Activated CD8-positive, alpha-beta memory T cell treated with anti-CD3 and anti-CD28 coated beads, Interleukin-2, amount 50 U/mL, for 24 hours (primary cell): ENCODE data around the gene DUSP28.

ENCODE experiments used
- DNase-seq: peaks from one replicate; pipeline ENCODE4 v3.0.0-alpha.2; 2020; ENCODE audit errors: extremely low read depth

The DUSP28 gene

DNA sequence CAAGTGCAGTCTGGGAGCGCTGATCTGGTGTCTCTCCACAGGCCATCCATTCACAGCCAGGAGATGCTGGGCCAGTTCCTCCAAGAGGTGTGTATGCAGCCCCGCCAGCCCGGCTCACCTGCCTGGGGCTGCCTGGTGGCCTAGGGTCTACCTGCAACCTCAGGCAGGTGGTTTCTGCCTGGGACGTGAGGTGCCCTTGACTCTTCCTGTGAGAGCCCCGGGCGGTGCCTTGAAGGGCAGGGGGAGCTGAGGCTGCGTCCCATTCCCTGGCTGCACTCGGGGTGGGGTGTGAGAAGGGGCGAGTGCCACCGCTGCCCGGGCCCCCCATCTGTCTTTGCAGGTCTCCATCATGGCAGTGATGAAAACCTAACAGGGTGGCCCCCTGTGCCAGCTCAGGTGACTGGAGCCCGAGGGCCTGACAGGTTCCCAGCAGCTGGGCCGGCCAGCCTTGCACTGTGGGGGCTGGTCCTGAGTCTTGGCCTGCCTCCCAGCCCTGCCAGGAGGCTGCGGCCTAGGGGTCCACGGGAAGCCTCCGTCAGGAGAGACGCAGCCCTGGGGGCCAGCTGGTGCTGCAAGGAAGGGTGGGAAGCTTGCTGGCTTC lies 38.3 kb downstream of the DUSP28 start:
- no peak for DNase-seq

DNA sequence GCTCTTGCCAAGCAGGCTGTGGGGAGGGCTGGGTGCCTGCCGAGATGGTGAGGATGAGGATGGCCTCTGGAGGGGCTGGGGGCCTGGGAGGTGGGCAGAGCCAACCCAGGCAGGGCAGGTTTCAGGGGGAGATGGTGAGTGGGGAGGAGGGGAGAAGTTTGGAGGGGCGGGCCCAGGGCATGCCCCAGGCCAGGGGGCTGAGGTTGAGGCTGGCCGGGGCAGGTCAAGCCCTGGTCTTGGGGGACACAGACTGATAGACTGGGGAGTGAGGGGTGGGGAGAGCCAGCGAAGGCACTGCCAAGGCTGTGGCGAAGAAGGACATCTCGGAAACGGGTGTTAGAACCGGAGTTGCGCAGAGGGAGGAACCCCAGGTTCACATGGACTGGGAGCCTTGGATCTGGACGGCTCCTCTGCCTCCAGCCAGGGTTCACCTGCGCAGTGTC lies 39.0 kb downstream of the DUSP28 start:
- DNase-seq: no peak

DNA sequence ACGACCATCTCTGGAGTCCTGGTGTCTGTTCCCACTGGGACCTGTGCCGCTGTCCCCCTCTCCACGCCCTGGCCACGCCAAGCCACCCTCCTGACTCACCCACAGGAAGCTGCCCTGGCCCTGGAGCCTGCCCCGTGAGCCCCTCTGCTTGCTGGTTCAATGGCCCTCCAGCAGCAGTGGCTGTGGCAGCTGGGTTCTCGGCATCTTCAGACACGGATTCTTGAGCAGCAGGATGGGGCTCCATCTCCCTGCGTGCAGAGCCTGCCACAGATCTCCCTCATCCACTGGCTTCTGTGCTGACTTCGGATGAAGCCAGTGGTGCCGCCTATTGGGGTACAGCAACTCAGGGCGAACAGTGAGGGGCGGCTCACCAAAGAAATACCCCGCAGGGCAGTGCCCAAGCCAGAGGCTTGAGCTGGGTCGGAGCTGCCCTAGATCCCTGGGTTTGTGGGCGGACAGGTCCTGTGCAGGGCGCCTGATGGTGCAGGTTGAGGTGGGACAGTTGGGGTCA lies 40.3 kb downstream of the DUSP28 start:
- no peak for DNase-seq

- DNase-seq: no peak
Observed at GRCh38 chr2:240601061-240601830, 41.1 kb downstream of the DUSP28 start.

DNA sequence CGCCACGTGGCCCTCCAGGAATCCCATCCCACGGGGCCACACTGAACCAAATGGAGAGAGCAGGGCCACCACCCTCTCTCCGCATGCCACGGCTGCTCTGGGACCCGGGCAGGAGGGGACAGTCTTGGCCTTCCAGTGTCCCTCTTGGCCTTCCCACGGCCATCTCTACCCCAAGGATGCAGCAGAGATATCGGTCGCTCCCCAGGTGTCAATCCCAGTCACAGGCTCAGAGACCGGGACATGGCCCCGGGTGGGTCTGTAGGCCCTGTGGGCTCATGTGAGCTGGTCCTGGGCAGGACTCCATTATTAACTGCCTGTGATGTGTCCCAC lies 41.6 kb downstream of the DUSP28 start:
- no peak for DNase-seq

GRCh38 chr2:240602266-240603050 lies 42.3 kb downstream of the DUSP28 start:
- no peak for DNase-seq

- no peak for DNase-seq
Observed at GRCh38 chr2:240603081-240603835, 43.1 kb downstream of the DUSP28 start.

GRCh38 chr2:240603846-240604245 lies 43.7 kb downstream of the DUSP28 start:
- no peak for DNase-seq

- DNase-seq: no peak
Observed at GRCh38 chr2:240604291-240604938, 44.3 kb downstream of the DUSP28 start.

DNA sequence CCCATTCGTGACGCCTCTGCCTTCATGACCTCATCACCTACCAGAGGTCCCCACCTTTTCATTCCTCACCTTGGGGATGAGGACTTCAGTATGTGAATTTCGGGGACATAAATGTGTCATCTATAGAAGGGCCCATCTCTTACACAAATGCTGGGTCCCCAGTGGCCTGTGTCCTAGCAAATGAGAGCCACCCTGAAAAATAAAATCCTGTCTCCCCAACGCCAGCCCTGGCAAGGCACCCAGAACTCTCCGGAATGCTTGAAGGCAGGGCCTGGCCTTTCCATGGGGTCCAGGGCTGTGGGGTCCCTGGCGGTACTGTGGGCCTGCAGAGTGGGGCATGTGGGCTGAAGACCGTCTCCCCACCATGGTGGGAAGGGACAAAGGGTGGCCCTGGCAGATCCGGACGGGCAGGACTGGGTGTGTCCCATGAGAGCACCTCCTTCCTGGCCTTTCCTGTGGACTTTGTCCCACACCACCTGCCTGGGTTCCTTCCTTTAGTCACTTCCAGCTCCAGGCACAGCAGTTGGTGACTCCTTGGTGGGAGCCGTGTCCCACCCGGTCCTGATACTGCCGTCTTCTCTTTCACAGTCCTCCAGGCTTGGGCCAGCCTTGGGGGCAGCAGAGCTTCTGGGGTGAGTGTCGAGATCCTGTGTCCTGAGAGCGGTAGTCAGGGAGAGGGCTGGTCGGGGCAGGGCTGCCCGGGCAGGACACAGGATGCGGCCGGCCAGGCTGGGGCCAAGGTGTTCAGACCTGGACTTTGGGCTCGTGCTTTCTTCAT lies 45.0 kb downstream of the DUSP28 start:
- no peak for DNase-seq

- DNase-seq: no peak
Observed at GRCh38 chr2:240605867-240606743, 45.9 kb downstream of the DUSP28 start.

GRCh38 chr2:240611601-240612210 lies 51.5 kb downstream of the DUSP28 start:
- DNase-seq: no peak
